Uterus (tissue), 2 donors: ENCODE results near the gene TIMM50.

Experiments used
- CTCF ChIP-seq, 4 experiments: fragments of 200-600 bp in 2 of 4; fragments of 450-650 bp in 2 of 4; sonication (generic) in 2 of 4; IDR thresholded peaks; one replicate each; pipeline ENCODE4 v1.5.1; 2016 to 2019; ENCODE audit warnings: antibody characterized with exemption in 4 of 4, mild to moderate bottlenecking in 2 of 4, moderate library complexity in 1 of 4
- POLR2A ChIP-seq, 2 donors: fragments of 450-650 bp; IDR thresholded peaks; one replicate each; pipeline ENCODE4 v1.6.1; 2016; ENCODE audit warnings: antibody characterized with exemption in 2 of 2, mild to moderate bottlenecking in 1 of 2, moderate library complexity in 1 of 2

- TF ChIP-seq CTCF (IDR thresholded peaks at IDR 0.05), result no peak
- no peak for TF ChIP-seq POLR2A (IDR thresholded peaks at IDR 0.05)
Observed at GRCh38 chr19:39540333-39540673, 59.7 kb downstream of the TIMM50 start.
